Neural progenitor cell (in vitro differentiated cells): ENCODE measurements around the gene GOPC.

Source experiments
- CTCF ChIP-seq: fragments of 200-600 bp; sonication (generic); IDR thresholded peaks from 2 replicates; pipeline ENCODE4 v1.5.1; 2017; ENCODE audit warnings: antibody characterized with exemption, mild to moderate bottlenecking
- EZH2 ChIP-seq: fragments of 200-600 bp; sonication (generic); IDR thresholded peaks from 2 replicates; pipeline ENCODE4 v1.6.1; 2017; ENCODE audit warnings: antibody characterized with exemption, mild to moderate bottlenecking, moderate library complexity
- EZH2phosphoT487 ChIP-seq: fragments of 200-600 bp; sonication (generic); IDR thresholded peaks from 2 replicates; pipeline ENCODE4 v1.6.1; 2017; ENCODE audit warnings: antibody characterized with exemption

- TF ChIP-seq CTCF = no peak
- TF ChIP-seq EZH2phosphoT487 = no peak
- no peak for TF ChIP-seq EZH2
These were observed 16.7 kb downstream of the GOPC start for GRCh38 chr6:117585647-117586046.
